ENCODE measurements around the gene MRPL41. TPM values are rescaled to one million over a fixed set of nuclear protein-coding genes. Genes with fewer than 3 reads are reported as not detected.
"Not testable (repeated sequence)": the region's sequence is repeated elsewhere in the genome, so short reads cannot be mapped to it uniquely, and the experiment has no call there.

Gene MRPL41
- total and polyA plus RNA-seq, 2 of the 13 experiments (the other 11 are each of a cell fraction or from before 2014, with no cell fraction given): 20.9 to 54.0 TPM

- DNase-seq (ENCODE audit: low spot score) (no peak), ATAC-seq (no peak), FAIRE-seq (no peak)
- intact Hi-C loops (cut with micrococcal nuclease; ENCODE audit: unreplicated experiment) (no loop called here), in situ Hi-C loops (cut with HindIII; ENCODE audit: extremely low pct_ligation_motif_present, low pct_unique_long_range_greater_than_20kb) (no loop called here)
- ChIA-PET POLR2A (no interaction called here), CTCF (ENCODE audit: low intra/inter-chr PET ratio, low total read pairs) (no interaction called here)
- over 99% methylated on average over 12 of the region's 18 CpGs for WGBS (ENCODE audit: low lambda C conversion rate)
- no peaks in the 10 kb centered on the region for H3K9me3 ChIP-seq (ENCODE audit: low read length)
- no peaks in the 10 kb centered on the region for H4K20me1 ChIP-seq (ENCODE audit: insufficient read depth, low read length)
- H3K4me2 ChIP-seq (ENCODE audit: low read depth, low read length): no peak overlapping the region
- no peak for TF ChIP-seq CCDC6 (CRISPR knock-in tag; IDR thresholded peaks at IDR 0.05)
- TF ChIP-seq, protein P1, sequence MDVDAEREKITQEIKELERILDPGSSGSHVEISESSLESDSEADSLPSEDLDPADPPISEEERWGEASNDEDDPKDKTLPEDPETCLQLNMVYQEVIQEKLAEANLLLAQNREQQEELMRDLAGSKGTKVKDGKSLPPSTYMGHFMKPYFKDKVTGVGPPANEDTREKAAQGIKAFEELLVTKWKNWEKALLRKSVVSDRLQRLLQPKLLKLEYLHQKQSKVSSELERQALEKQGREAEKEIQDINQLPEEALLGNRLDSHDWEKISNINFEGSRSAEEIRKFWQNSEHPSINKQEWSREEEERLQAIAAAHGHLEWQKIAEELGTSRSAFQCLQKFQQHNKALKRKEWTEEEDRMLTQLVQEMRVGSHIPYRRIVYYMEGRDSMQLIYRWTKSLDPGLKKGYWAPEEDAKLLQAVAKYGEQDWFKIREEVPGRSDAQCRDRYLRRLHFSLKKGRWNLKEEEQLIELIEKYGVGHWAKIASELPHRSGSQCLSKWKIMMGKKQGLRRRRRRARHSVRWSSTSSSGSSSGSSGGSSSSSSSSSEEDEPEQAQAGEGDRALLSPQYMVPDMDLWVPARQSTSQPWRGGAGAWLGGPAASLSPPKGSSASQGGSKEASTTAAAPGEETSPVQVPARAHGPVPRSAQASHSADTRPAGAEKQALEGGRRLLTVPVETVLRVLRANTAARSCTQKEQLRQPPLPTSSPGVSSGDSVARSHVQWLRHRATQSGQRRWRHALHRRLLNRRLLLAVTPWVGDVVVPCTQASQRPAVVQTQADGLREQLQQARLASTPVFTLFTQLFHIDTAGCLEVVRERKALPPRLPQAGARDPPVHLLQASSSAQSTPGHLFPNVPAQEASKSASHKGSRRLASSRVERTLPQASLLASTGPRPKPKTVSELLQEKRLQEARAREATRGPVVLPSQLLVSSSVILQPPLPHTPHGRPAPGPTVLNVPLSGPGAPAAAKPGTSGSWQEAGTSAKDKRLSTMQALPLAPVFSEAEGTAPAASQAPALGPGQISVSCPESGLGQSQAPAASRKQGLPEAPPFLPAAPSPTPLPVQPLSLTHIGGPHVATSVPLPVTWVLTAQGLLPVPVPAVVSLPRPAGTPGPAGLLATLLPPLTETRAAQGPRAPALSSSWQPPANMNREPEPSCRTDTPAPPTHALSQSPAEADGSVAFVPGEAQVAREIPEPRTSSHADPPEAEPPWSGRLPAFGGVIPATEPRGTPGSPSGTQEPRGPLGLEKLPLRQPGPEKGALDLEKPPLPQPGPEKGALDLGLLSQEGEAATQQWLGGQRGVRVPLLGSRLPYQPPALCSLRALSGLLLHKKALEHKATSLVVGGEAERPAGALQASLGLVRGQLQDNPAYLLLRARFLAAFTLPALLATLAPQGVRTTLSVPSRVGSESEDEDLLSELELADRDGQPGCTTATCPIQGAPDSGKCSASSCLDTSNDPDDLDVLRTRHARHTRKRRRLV (CRISPR knock-in tag; IDR thresholded peaks at IDR 0.05): no peak
- no peak for TF ChIP-seq ZFP41 (CRISPR knock-in tag; IDR thresholded peaks at IDR 0.05; ENCODE audit: borderline replicate concordance)
- TF ChIP-seq ZNF672 (CRISPR knock-in tag; IDR thresholded peaks at IDR 0.05): no peak
- TF ChIP-seq ZNF335 (CRISPR knock-in tag; IDR thresholded peaks at IDR 0.05): no peak
- no peak for TF ChIP-seq HMG20A (CRISPR knock-in tag; IDR thresholded peaks at IDR 0.05; ENCODE audit: borderline replicate concordance)
- H3K79me2 ChIP-seq (ENCODE audit: insufficient read depth, low read length): peaks cover 2% of the 10 kb centered on the region
- no peak overlapping the region for H3K9ac ChIP-seq (ENCODE audit: insufficient read depth, low read depth, low read length)
- H3K4me3 ChIP-seq (replicated peaks in 1 of 3; ENCODE audit: insufficient read depth in 1 of 3, low read depth in 2 of 3, low read length in 3 of 3): no peak overlapping the region
- BruUV-seq (replicated peaks): no TSS peak
- H3K36me3 ChIP-seq (replicated peaks in 1 of 2; ENCODE audit: control insufficient read depth in 1 of 2, insufficient read depth in 2 of 2, low read length in 2 of 2): peaks cover 2 to 26% of the 10 kb centered on the region in 2 experiments; a peak in 3 of 5 replicates
- H3K4me1 ChIP-seq (ENCODE audit: insufficient read depth, low read length): peaks cover 20% of the 10 kb centered on the region
- no peak overlapping the region for H3K27ac ChIP-seq (ENCODE audit: extremely low read length, insufficient read depth, low read length)
- no peak overlapping the region for H2AFZ ChIP-seq (ENCODE audit: low read length)
- no peaks in the 10 kb centered on the region for H3K27me3 ChIP-seq (ENCODE audit: control insufficient read depth in 1 of 2, insufficient read depth in 2 of 2, low read length in 2 of 2)
Measured at GRCh38 chr9:137564817-137565411, 13.2 kb downstream of the MRPL41 start.

DNA sequence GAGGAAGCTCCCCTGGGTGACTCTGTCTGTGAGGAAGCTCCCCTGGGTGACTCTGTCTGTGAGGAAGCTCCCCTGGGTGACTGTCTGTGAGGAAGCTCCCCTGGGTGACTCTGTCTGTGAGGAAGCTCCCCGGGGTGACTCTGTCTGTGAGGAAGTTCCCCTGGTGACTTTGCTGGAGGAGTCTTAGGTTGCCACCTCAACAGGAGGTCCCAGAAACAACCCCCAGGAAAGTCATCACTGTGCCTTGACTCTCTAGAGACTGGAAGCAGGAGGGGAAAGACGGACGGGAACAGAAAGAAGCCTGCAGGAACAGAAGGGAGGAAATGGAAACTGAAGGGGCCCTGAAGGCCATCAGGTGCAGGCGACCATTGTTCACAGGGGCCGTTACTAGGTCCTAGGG is 16.8 kb downstream of the MRPL41 start:
- H3K9ac ChIP-seq (ENCODE audit: insufficient read depth, low read depth, low read length); H3K4me3 ChIP-seq (replicated peaks in 1 of 3; ENCODE audit: insufficient read depth in 1 of 3, low read depth in 2 of 3, low read length in 3 of 3); DNase-seq (ENCODE audit: low spot score); BruUV-seq (replicated peaks); H4K20me1 ChIP-seq (ENCODE audit: insufficient read depth, low read length); H3K9me3 ChIP-seq (ENCODE audit: low read length); FAIRE-seq; ATAC-seq; H3K79me2 ChIP-seq (ENCODE audit: insufficient read depth, low read length); intact Hi-C loops (cut with micrococcal nuclease; ENCODE audit: unreplicated experiment); CTCF ChIA-PET (ENCODE audit: low intra/inter-chr PET ratio, low total read pairs); H3K27me3 ChIP-seq (ENCODE audit: control insufficient read depth in 1 of 2, insufficient read depth in 2 of 2, low read length in 2 of 2); H2AFZ ChIP-seq (ENCODE audit: low read length); H3K27ac ChIP-seq (ENCODE audit: extremely low read length, insufficient read depth, low read length); H3K4me1 ChIP-seq (ENCODE audit: insufficient read depth, low read length); H3K4me2 ChIP-seq (ENCODE audit: low read depth, low read length); POLR2A ChIA-PET; in situ Hi-C loops (cut with HindIII; ENCODE audit: extremely low pct_ligation_motif_present, low pct_unique_long_range_greater_than_20kb): not testable (repeated sequence)
- H3K36me3 ChIP-seq (replicated peaks in 1 of 2; ENCODE audit: control insufficient read depth in 1 of 2, insufficient read depth in 2 of 2, low read length in 2 of 2): peaks cover 6 to 39% of the 10 kb centered on the region in 2 experiments; a peak in 4 of 5 replicates
- 97% methylated on average over 5 of the region's 5 CpGs for WGBS (ENCODE audit: low lambda C conversion rate)

All from HepG2 (cell line).